VCaP (cell line): ENCODE data around the gene GATA3.

Source experiments
- H3K27ac ChIP-seq: fragments of 450-650 bp; 2 replicates; pipeline ENCODE4 v1.5.1; 2017
- CTCF ChIP-seq: fragments of 450-650 bp; conservative IDR thresholded peaks from 2 replicates; pipeline ENCODE4 v1.5.1; 2017; ENCODE audit warnings: mild to moderate bottlenecking, moderate library complexity

The GATA3 gene

GRCh38 chr10:8060010-8060703 lies 5.7 kb downstream of the GATA3 start:
- no peak overlapping the region for H3K27ac ChIP-seq
- no peak for TF ChIP-seq CTCF

- H3K27ac ChIP-seq = no peak overlapping the region
- no peak for TF ChIP-seq CTCF
Observed at GRCh38 chr10:8060704-8061121, 6.2 kb downstream of the GATA3 start.

GRCh38 chr10:8061274-8062211 lies 7.1 kb downstream of the GATA3 start:
- H3K27ac ChIP-seq = no peak overlapping the region
- no peak for TF ChIP-seq CTCF

- TF ChIP-seq CTCF = no peak
- H3K27ac ChIP-seq = no peak overlapping the region
Observed at GRCh38 chr10:8063128-8063908, 8.8 kb downstream of the GATA3 start.

- no peak for TF ChIP-seq CTCF
- H3K27ac ChIP-seq = no peak overlapping the region
Observed at GRCh38 chr10:8063935-8064334, 9.4 kb downstream of the GATA3 start.

GRCh38 chr10:8064436-8064835 lies 9.9 kb downstream of the GATA3 start:
- no peak overlapping the region for H3K27ac ChIP-seq
- TF ChIP-seq CTCF = no peak

- no peak overlapping the region for H3K27ac ChIP-seq
- no peak for TF ChIP-seq CTCF
Observed at GRCh38 chr10:8065651-8066050, 11.2 kb downstream of the GATA3 start.
